HL-60 (cell line): ENCODE data around the gene KBTBD13.

Experiments
- DNase-seq, 2 experiments: peaks; one replicate each; pipeline ENCODE4 v3.0.0-alpha.2; 2010 to 2020; ENCODE audit warnings: low read depth in 1 of 2, low spot score in 1 of 2
- H3K27ac ChIP-seq: fragments of 250-450 bp; sonication (Bioruptor Pico); replicated peaks from 2 replicates; pipeline ENCODE4 v1.5.1; 2020; ENCODE audit warnings: mild to moderate bottlenecking, moderate library complexity
- H3K27me3 ChIP-seq: fragments of 250-450 bp; sonication (Bioruptor Pico); 2 replicates; pipeline ENCODE4 v1.5.1; 2021; ENCODE audit warnings: mild to moderate bottlenecking, moderate library complexity; ENCODE audit not compliant: insufficient read depth, poor library complexity, severe bottlenecking
- H3K4me3 ChIP-seq: replicated peaks from 2 replicates; pipeline ENCODE4 v1.5.1; 2011; ENCODE audit warnings: mild to moderate bottlenecking, control low read depth, low read length; ENCODE audit not compliant: insufficient read depth
- CTCF ChIP-seq: IDR thresholded peaks from one replicate; pipeline ENCODE4 v1.5.1; 2011; ENCODE audit warnings: low read length, control low read depth, inconsistent platforms; ENCODE audit not compliant: insufficient read depth
- GABPA ChIP-seq: IDR thresholded peaks from 2 replicates; pipeline ENCODE4 v1.6.1; 2012; ENCODE audit warnings: low read depth
- POLR2AphosphoS5 ChIP-seq: IDR thresholded peaks from 2 replicates; pipeline ENCODE4 v1.6.1; 2012; ENCODE audit warnings: low read depth
- REST ChIP-seq: IDR thresholded peaks from 2 replicates; pipeline ENCODE4 v1.6.1; 2012; ENCODE audit warnings: low read depth; ENCODE audit not compliant: insufficient replicate concordance
- SPI1 ChIP-seq: IDR thresholded peaks from 2 replicates; pipeline ENCODE4 v1.6.1; 2012; ENCODE audit warnings: low read depth, mild to moderate bottlenecking, borderline replicate concordance

The KBTBD13 gene

DNA sequence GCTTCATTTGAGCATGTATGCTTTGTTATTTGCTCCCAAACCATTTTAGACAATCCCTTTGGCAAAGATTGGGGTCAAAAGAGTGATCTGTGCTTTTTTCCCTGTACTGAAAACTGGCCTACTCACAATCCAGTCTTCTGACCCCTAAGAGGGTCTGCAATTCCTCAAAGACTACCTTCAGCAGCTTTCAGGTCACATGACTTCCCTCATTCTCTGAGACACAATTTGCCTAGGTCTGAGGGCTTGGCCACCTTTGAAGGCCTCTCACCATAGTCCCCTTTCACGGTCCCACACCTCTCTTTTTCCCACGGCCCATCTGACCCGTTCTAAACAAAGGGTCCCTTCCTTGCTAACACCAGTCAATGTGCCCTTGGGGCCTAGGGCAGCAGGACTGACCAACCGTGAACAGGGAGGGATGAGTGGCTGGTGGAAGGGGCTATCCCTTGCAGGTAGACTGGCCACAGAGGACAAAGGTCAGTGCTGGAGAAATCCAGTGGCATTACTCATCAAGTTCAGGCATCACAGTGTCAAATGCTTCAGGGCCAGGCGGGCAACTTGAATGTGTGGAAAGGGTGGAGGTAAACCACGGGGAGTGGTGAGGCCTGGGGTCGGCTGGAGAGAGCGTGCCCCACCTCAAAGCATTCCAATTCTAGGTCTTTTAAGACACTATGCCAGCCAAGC lies 19.5 kb upstream of the KBTBD13 start:
- Histone ChIP-seq H3K27ac (no peak overlapping the region), H3K27me3 (no peaks in the 10 kb centered on the region), H3K4me3 (no peak overlapping the region)
- TF ChIP-seq REST: no peak
- no peak for TF ChIP-seq SPI1
- TF ChIP-seq GABPA: no peak
- no peak for TF ChIP-seq CTCF
- TF ChIP-seq POLR2AphosphoS5: no peak
- DNase-seq: no peak

DNA sequence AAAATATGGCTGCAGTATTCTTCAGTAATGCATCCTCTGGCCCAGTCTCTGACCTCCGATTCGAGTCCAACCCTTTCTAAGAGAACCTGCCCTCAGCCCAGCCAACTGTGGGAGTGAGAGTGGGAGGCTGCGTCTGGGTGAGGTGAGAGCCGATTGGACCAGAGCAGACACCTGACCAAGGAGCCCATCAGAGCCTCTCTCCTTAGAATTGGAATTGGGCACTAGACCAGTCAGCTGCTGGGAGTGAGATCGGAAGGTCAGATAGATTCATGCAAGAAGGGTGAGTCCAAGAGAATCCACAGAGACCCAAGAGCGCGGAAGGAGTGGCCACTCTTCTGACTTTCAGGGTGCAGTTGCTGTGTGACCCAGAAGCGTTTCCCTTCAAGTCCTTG lies 19.0 kb upstream of the KBTBD13 start:
- Histone ChIP-seq H3K27me3 (no peaks in the 10 kb centered on the region), H3K27ac (no peak overlapping the region), H3K4me3 (no peak overlapping the region)
- no peak for DNase-seq
- no peak for TF ChIP-seq GABPA
- TF ChIP-seq CTCF: no peak
- no peak for TF ChIP-seq POLR2AphosphoS5
- TF ChIP-seq SPI1: no peak
- no peak for TF ChIP-seq REST

GRCh38 chr15:65058394-65059368 lies 17.9 kb upstream of the KBTBD13 start:
- no peak for DNase-seq
- Histone ChIP-seq H3K27ac (no peak overlapping the region), H3K27me3 (no peaks in the 10 kb centered on the region), H3K4me3 (no peak overlapping the region)
- TF ChIP-seq GABPA (no peak), REST (no peak), SPI1 (no peak), CTCF (no peak), POLR2AphosphoS5 (no peak)
